ENCODE measurements around the gene CD46.
A peak's percentile ranks its signal among the peaks of the same experiment; 100 is the strongest.
"Not testable (repeated sequence)": the region's sequence is repeated elsewhere in the genome, so short reads cannot be mapped to it uniquely, and the experiment has no call there.

Gene CD46

GRCh38 chr1:207711285-207711684 is 40.6 kb upstream of the CD46 start:
- no peaks in the 10 kb centered on the region for H3K36me3 ChIP-seq (ENCODE audit: insufficient read depth, low read length)
- no peak overlapping the region for H2AFZ ChIP-seq (ENCODE audit: low read depth, low read length)
- no peak for ATAC-seq (ENCODE audit: insufficient read depth, low read depth)
- no peaks in the 10 kb centered on the region for H3K4me1 ChIP-seq (ENCODE audit: insufficient read depth, low read length)
- peaks cover 2% of the 10 kb centered on the region for H3K27me3 ChIP-seq (ENCODE audit: insufficient read depth, low read length, poor library complexity)
- H3K9me3 ChIP-seq (ENCODE audit: insufficient read depth, low read length, severe bottlenecking): peaks cover 4% of the 10 kb centered on the region
- H3K79me2 ChIP-seq (ENCODE audit: insufficient read depth, low read length): no peaks in the 10 kb centered on the region
- H3K4me2 ChIP-seq (ENCODE audit: insufficient read depth, low read length): no peak overlapping the region
- no peak overlapping the region for H3K4me3 ChIP-seq (ENCODE audit: low read depth in 1 of 2, low read length in 2 of 2)
- no peaks in the 10 kb centered on the region for H4K20me1 ChIP-seq (ENCODE audit: insufficient read depth, low read length)
- TF ChIP-seq, protein P1, sequence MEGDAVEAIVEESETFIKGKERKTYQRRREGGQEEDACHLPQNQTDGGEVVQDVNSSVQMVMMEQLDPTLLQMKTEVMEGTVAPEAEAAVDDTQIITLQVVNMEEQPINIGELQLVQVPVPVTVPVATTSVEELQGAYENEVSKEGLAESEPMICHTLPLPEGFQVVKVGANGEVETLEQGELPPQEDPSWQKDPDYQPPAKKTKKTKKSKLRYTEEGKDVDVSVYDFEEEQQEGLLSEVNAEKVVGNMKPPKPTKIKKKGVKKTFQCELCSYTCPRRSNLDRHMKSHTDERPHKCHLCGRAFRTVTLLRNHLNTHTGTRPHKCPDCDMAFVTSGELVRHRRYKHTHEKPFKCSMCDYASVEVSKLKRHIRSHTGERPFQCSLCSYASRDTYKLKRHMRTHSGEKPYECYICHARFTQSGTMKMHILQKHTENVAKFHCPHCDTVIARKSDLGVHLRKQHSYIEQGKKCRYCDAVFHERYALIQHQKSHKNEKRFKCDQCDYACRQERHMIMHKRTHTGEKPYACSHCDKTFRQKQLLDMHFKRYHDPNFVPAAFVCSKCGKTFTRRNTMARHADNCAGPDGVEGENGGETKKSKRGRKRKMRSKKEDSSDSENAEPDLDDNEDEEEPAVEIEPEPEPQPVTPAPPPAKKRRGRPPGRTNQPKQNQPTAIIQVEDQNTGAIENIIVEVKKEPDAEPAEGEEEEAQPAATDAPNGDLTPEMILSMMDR (IDR thresholded peaks at IDR 0.05; ENCODE audit: borderline replicate concordance, extremely low read depth, low read length, poor library complexity, severe bottlenecking): peak; percentile 14
- no peak for TF ChIP-seq EZH2 (IDR thresholded peaks at IDR 0.05; ENCODE audit: borderline replicate concordance, low read depth, low read length, severe bottlenecking)
- H3K27ac ChIP-seq (ENCODE audit: low read length): no peak overlapping the region
- no peak overlapping the region for H3K9ac ChIP-seq (ENCODE audit: low read depth, low read length)
- no peak for DNase-seq

DNA sequence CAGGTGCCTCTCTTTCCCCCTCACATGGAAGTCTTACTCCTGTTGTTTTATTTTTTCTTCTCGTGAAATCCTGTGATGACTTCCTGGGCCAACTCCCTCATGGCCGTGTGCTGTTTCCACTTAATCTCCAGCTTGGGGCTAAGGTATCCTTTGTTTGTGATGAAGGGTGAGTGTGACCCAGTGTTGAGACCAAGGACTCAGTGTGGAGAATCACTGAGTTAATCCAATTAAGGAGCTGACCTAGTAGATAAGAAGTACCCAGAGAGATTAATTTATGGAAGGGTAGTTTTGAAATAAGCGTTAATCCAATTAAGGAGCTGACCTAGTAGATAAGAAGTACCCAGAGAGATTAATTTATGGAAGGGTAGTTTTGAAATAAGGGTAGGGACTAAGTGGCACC is 39.2 kb upstream of the CD46 start:
- H3K27ac ChIP-seq (ENCODE audit: low read length); H3K4me2 ChIP-seq (ENCODE audit: insufficient read depth, low read length); H4K20me1 ChIP-seq (ENCODE audit: insufficient read depth, low read length); H3K27me3 ChIP-seq (ENCODE audit: insufficient read depth, low read length, poor library complexity); H2AFZ ChIP-seq (ENCODE audit: low read depth, low read length); H3K9ac ChIP-seq (ENCODE audit: low read depth, low read length); H3K36me3 ChIP-seq (ENCODE audit: insufficient read depth, low read length); H3K79me2 ChIP-seq (ENCODE audit: insufficient read depth, low read length); ATAC-seq (ENCODE audit: insufficient read depth, low read depth); DNase-seq; H3K4me3 ChIP-seq (ENCODE audit: low read depth in 1 of 2, low read length in 2 of 2); H3K9me3 ChIP-seq (ENCODE audit: insufficient read depth, low read length, severe bottlenecking); H3K4me1 ChIP-seq (ENCODE audit: insufficient read depth, low read length): not testable (repeated sequence)

DNA sequence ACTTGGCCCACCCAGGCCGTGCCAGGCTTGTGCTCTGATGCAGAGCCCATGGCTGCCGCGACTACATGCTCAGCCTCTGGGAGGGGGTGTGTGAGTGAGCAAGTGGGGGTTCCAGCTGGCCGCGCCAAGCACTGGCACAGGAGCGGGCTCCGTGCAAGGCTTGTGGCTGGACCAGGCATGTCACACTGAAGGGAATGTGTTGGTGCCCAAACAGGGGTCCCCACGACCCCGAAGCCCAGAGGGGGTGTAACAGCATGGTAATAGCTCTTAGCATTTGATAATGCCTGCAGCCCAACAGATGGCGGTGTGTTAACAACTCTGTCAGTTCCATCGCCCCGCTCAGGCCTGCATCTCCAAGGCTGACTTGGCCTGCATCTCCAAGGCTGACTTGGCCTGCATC is 38.3 kb upstream of the CD46 start:
- Histone ChIP-seq H2AFZ (ENCODE audit: low read depth, low read length) (no peak overlapping the region), H3K27ac (ENCODE audit: low read length) (no peak overlapping the region), H3K9me3 (ENCODE audit: insufficient read depth, low read length, severe bottlenecking) (peaks cover 4% of the 10 kb centered on the region), H3K4me2 (ENCODE audit: insufficient read depth, low read length) (no peak overlapping the region), H3K36me3 (ENCODE audit: insufficient read depth, low read length) (no peaks in the 10 kb centered on the region), H3K27me3 (ENCODE audit: insufficient read depth, low read length, poor library complexity) (no peaks in the 10 kb centered on the region), H3K79me2 (ENCODE audit: insufficient read depth, low read length) (no peaks in the 10 kb centered on the region), H4K20me1 (ENCODE audit: insufficient read depth, low read length) (no peaks in the 10 kb centered on the region), H3K4me1 (ENCODE audit: insufficient read depth, low read length) (no peaks in the 10 kb centered on the region), H3K9ac (ENCODE audit: low read depth, low read length) (no peak overlapping the region), H3K4me3 (ENCODE audit: low read depth in 1 of 2, low read length in 2 of 2) (no peak overlapping the region)
- no peak for ATAC-seq (ENCODE audit: insufficient read depth, low read depth)
- no peak for DNase-seq
- TF ChIP-seq EZH2 (IDR thresholded peaks at IDR 0.05; ENCODE audit: borderline replicate concordance, low read depth, low read length, severe bottlenecking): no peak
- TF ChIP-seq, protein P1 (IDR thresholded peaks at IDR 0.05; ENCODE audit: borderline replicate concordance, extremely low read depth, low read length, poor library complexity, severe bottlenecking): no peak

DNA sequence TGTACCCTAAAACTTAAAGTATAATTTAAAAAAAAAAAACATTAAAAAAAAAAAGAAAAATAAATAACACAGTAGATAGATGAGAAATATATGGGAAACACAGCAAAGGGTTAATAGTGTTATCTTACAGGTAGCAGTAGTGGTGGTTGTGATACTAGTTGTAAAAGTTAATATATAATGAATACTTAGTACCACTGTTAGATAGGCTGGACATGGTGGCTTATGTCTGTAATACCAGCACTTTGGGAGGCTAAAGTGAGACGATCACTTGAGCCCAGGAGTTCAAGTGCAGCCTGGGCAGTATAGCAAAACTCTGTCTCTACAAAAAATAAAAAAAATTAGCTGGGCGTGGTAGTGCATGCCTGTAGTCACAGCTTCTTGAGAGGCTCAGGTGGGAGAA is 32.6 kb upstream of the CD46 start:
- Histone ChIP-seq H2AFZ (ENCODE audit: low read depth, low read length) (no peak overlapping the region), H3K27ac (ENCODE audit: low read length) (no peak overlapping the region), H4K20me1 (ENCODE audit: insufficient read depth, low read length) (no peaks in the 10 kb centered on the region), H3K79me2 (ENCODE audit: insufficient read depth, low read length) (no peaks in the 10 kb centered on the region), H3K4me1 (ENCODE audit: insufficient read depth, low read length) (no peaks in the 10 kb centered on the region), H3K36me3 (ENCODE audit: insufficient read depth, low read length) (no peaks in the 10 kb centered on the region), H3K4me2 (ENCODE audit: insufficient read depth, low read length) (no peak overlapping the region), H3K4me3 (ENCODE audit: low read depth in 1 of 2, low read length in 2 of 2) (no peak overlapping the region), H3K9ac (ENCODE audit: low read depth, low read length) (no peak overlapping the region), H3K9me3 (ENCODE audit: insufficient read depth, low read length, severe bottlenecking) (no peaks in the 10 kb centered on the region), H3K27me3 (ENCODE audit: insufficient read depth, low read length, poor library complexity) (no peaks in the 10 kb centered on the region)
- no peak for TF ChIP-seq EZH2 (IDR thresholded peaks at IDR 0.05; ENCODE audit: borderline replicate concordance, low read depth, low read length, severe bottlenecking)
- TF ChIP-seq, protein P1 (IDR thresholded peaks at IDR 0.05; ENCODE audit: borderline replicate concordance, extremely low read depth, low read length, poor library complexity, severe bottlenecking): no peak
- DNase-seq (no peak), ATAC-seq (ENCODE audit: insufficient read depth, low read depth) (no peak)

DNA sequence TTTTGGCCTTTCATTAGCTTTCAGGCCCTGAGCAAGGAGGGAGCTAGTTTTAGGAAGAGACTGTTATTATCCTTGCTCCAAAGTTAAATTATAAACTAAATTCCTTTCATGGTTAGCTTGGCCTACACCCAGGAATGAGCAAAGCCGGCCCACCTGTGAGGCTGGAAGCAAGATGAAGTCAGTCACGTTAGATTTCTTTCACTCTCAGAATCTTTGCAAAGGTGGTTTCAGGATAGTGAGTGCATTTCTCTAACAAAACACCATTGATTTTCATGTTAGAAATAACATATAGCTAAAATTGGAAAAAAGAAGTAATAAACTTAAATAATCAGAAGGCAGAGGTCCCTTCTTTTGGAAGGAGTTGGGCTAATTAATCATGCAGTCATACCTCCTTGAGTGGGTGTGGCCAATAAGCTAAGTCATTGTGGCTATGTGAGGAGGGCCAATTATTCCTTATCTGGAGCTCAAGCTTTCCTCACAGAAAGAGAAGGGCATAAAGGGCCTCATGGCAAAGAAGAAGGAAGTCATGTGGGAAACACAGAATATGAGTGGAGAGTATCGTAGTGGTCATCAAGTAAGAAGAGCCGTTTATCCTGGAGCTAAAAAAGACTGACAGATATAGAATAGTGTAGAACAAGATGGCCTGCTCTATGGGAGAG is 23.5 kb upstream of the CD46 start:
- H3K4me1 ChIP-seq (ENCODE audit: insufficient read depth, low read length); H4K20me1 ChIP-seq (ENCODE audit: insufficient read depth, low read length); H3K9me3 ChIP-seq (ENCODE audit: insufficient read depth, low read length, severe bottlenecking); ATAC-seq (ENCODE audit: insufficient read depth, low read depth); H3K27ac ChIP-seq (ENCODE audit: low read length); H3K36me3 ChIP-seq (ENCODE audit: insufficient read depth, low read length); DNase-seq; H3K79me2 ChIP-seq (ENCODE audit: insufficient read depth, low read length); H3K4me3 ChIP-seq (ENCODE audit: low read depth in 1 of 2, low read length in 2 of 2); H3K4me2 ChIP-seq (ENCODE audit: insufficient read depth, low read length); H3K27me3 ChIP-seq (ENCODE audit: insufficient read depth, low read length, poor library complexity); H3K9ac ChIP-seq (ENCODE audit: low read depth, low read length); H2AFZ ChIP-seq (ENCODE audit: low read depth, low read length): not testable (repeated sequence)

DNA sequence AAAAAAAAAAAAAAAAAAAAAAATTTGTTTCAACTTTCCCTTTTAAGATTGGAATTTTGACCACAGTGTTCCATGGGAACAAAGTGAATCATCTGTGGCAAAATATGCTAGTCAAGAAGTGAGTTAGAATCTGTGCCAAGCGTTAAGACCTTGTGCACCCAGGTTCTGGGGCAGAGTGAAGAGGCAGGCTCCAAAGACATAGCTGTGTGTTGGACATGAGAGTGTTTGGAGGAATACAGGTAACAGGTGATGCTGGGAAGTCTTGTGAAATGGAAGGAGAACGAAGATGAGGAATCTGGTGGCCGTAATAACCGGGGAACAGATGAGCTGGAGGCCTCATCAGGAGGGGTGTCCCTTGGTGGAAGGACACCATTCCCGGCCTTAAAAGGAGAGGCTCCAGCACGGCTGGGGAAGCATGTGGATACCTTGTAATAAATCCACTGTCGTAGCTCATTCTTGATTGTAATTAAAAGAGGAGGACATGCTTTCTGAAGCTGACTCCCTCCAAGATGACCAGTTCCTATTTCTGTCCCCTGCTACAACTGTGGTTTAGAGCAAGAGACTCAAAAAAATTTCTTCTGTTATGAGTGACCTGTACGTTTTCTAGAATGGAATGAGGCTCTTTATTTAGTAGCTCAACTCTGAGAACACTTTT is 14.2 kb upstream of the CD46 start:
- H3K9ac ChIP-seq (ENCODE audit: low read depth, low read length); H4K20me1 ChIP-seq (ENCODE audit: insufficient read depth, low read length); H3K4me1 ChIP-seq (ENCODE audit: insufficient read depth, low read length); H3K36me3 ChIP-seq (ENCODE audit: insufficient read depth, low read length); H3K79me2 ChIP-seq (ENCODE audit: insufficient read depth, low read length); H3K4me3 ChIP-seq (ENCODE audit: low read depth in 1 of 2, low read length in 2 of 2); ATAC-seq (ENCODE audit: insufficient read depth, low read depth); H3K27ac ChIP-seq (ENCODE audit: low read length); DNase-seq; H3K9me3 ChIP-seq (ENCODE audit: insufficient read depth, low read length, severe bottlenecking); H3K4me2 ChIP-seq (ENCODE audit: insufficient read depth, low read length); H3K27me3 ChIP-seq (ENCODE audit: insufficient read depth, low read length, poor library complexity); H2AFZ ChIP-seq (ENCODE audit: low read depth, low read length): not testable (repeated sequence)
